ENCODE results near the gene SGTA.

DNA sequence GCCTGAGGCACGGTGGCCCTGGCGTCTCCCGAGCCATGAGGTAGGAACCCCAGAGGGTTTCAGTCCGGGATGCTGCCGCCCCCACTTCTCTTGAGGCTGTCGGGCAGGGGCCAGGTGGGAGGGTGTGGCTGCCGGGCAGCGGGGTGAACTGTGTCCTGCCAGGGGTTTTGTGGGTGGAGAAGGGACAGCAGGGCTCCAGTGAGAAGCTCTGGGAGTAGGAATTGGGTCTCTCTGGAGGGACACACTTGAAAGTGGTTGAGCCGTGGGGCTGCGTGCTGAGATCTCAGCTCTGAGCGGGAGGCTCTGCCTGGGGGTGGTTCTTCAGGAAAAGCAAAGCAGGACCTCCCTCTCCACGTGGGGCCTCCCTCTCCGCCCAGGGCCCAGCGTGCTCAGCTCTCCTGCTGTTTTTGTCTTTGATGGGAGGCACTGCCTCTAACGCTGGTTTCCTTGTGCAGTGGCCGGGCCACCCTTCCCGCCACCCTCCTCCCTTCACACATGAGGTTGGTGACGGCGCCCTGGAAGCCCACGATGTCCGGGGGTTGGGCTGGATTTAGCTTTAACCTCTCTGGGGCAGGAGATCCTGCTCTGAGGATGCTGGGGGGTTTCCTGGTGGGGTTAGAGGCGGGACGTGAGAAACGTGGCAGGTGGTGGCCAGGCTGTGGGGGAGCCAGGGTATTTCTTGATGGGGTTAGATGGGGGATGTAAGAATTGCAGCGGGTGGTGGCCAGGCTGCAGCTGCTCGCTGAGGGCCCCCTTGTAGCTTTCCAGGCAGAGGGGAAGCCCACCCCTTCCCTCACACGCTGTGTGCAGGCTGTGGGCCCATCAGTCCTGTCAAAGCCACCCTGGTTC lies 21.3 kb upstream of the SGTA start:
- no peak for TF ChIP-seq SPI1 (IDR thresholded peaks at IDR 0.05; ENCODE audit: low read depth, low read length)
- no peak for TF ChIP-seq POLR2A (IDR thresholded peaks at IDR 0.05; ENCODE audit: low read depth, low read length)
- no peak for TF ChIP-seq POLR2AphosphoS5 (IDR thresholded peaks at IDR 0.05; ENCODE audit: low read depth, low read length)
- no peak for TF ChIP-seq TAF1 (IDR thresholded peaks at IDR 0.05; ENCODE audit: low read depth, low read length)
- no peak for TF ChIP-seq PAX5 (IDR thresholded peaks at IDR 0.05; ENCODE audit: insufficient read depth, low read length, severe bottlenecking)
- no peak for TF ChIP-seq POU2F2 (IDR thresholded peaks at IDR 0.05; ENCODE audit: low read depth, low read length)

Measured in GM12891 (cell line).